Duodenal mucosa (tissue), 2 donors: ENCODE measurements around the gene ZNF367.
A peak's percentile ranks its signal among the peaks of the same experiment; 100 is the strongest.
"Not testable (repeated sequence)": the region's sequence is repeated elsewhere in the genome, so short reads cannot be mapped to it uniquely, and the experiment has no call there.

ENCODE experiments used
- H3K27ac ChIP-seq: one replicate; pipeline ENCODE4 v1.7.0; 2013; ENCODE audit warnings: low read depth, low read length
- H3K27me3 ChIP-seq, 2 donors: one replicate each; pipeline ENCODE4 v1.7.0; 2013; ENCODE audit warnings: low read length in 2 of 2, control low read depth in 1 of 2; ENCODE audit not compliant: insufficient read depth in 2 of 2, control insufficient read depth in 1 of 2
- H3K36me3 ChIP-seq, 2 donors: one replicate each; pipeline ENCODE4 v1.7.0; 2013; ENCODE audit warnings: low read length in 2 of 2, control low read depth in 1 of 2; ENCODE audit not compliant: insufficient read depth in 2 of 2, control insufficient read depth in 1 of 2
- H3K4me1 ChIP-seq, 2 donors: one replicate each; pipeline ENCODE4 v1.7.0; 2013; ENCODE audit warnings: low read length in 2 of 2, control low read depth in 1 of 2; ENCODE audit not compliant: insufficient read depth in 2 of 2, control insufficient read depth in 1 of 2
- H3K4me3 ChIP-seq, 2 donors: one replicate each; pipeline ENCODE4 v1.7.0; 2013; ENCODE audit warnings: low read length in 2 of 2, low read depth in 1 of 2
- H3K9ac ChIP-seq, 2 donors: one replicate each; pipeline ENCODE4 v1.7.0; 2013; ENCODE audit warnings: low read length in 2 of 2, low read depth in 1 of 2
- H3K9me3 ChIP-seq, 2 donors: one replicate each; pipeline ENCODE4 v1.7.0; 2013; ENCODE audit warnings: low read length in 2 of 2, control low read depth in 1 of 2; ENCODE audit not compliant: control insufficient read depth in 1 of 2

The ZNF367 gene

DNA sequence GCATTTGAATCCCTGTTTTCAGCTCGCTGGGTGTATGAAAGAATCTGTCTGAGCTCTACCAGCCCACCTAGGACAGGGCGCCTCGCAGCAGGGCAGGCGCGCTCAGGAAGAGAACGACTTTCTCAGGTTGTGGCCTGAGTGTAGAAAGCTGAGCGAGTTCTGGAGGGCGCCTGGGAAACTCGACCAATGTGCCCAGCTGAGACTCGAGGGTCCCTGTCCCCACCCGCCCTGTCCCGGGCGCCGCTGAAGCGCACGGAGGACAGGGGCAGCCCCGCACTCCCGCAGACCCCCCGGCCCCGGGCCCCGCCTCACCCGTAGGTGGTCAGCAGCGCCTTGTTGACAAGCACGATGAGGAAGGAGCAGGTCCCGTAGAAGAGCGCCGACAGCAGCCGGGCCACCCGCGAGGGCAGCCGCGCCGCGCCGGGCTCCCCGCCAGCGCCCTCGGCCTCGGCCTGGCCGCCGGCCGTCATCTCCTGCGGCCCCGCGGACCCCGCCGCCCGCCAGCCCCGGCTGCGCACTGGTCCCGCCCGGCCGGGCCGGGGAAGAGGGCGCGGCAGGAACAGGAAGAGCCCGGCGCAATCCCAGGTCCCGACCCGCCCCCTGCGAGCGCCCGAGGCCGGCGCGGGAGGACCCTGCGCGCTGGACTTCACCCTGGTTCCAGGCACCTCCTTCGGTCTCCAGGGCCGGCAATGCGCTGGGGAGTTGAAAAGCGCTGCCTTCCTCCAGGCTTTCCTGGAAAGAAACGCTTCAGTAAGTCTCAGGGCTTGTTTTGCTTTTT lies 34.8 kb downstream of the ZNF367 start, which contains the start of gene SLC35D2:
SLC35D2 (minus strand) TSS at position 547 of the 778 bp plus-strand sequence; CDS start at position 470, 77 bp downstream.
- Histone ChIP-seq H3K27ac (peak within 1 kb of the TSS; percentile 81), H3K9ac (peak within 1 kb of the TSS; percentile 76 to 90), H3K36me3 (no peaks in the 10 kb centered on the region), H3K9me3 (no peaks in the 10 kb centered on the region), H3K4me1 (peaks cover 22 to 29% of the 10 kb centered on the region in 2 donors), H3K27me3 (no peaks in the 10 kb centered on the region), H3K4me3 (peak within 1 kb of the TSS; percentile 89 to 92)

DNA sequence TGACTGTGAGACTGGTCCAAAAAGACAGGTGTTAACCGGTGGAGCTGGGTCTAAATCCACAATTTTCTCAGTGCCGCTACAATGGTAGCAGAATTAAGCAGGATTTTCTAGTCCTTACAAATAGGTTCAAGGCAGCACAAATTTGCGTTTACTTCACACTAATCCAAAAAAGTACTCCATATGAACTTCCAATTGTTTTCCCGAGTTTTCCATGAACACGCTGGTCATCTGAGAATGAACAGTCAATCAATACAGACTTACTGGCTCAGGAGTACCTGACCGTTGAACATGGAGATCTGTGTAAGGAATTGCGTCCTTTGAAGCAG lies 35.4 kb downstream of the ZNF367 start:
- Histone ChIP-seq H3K9me3 (no peaks in the 10 kb centered on the region), H3K27me3 (no peaks in the 10 kb centered on the region), H3K4me1 (peaks cover 22 to 34% of the 10 kb centered on the region in 2 donors), H3K27ac (peak overlapping the region; percentile 81), H3K36me3 (no peaks in the 10 kb centered on the region), H3K4me3 (peak overlapping the region; percentile 89 to 92), H3K9ac (peak overlapping the region; percentile 76 to 90)

- H3K9ac ChIP-seq: peak overlapping the region; percentile 76 to 90
- no peak overlapping the region for H3K27ac ChIP-seq
- no peaks in the 10 kb centered on the region for H3K9me3 ChIP-seq
- H3K36me3 ChIP-seq: peaks cover 0 to 2% of the 10 kb centered on the region in 2 donors
- H3K4me3 ChIP-seq: peak overlapping the region; percentile 89 to 92
- H3K27me3 ChIP-seq: no peaks in the 10 kb centered on the region
- peaks cover 26 to 40% of the 10 kb centered on the region in 2 donors for H3K4me1 ChIP-seq
Measured at GRCh38 chr9:96382175-96382574, 36.0 kb downstream of the ZNF367 start.

DNA sequence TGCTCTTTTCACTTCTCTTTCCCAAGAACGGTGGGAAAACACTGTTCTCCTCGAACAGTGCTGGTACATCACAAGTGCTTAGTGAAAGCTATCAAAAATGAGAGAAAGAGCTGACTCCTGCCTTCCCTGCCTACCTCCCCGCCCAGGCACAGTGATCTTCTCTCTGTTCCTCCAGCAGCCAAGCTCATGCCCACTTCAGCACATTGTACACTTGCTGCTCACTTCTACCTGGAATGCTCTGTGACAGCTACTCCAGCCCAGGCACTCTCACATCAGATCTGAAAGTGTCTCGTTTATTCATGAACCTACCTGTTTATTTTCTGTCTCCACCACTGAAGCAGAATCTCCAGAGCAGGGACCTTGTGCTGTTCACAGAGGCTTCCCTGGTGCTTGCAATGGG lies 36.5 kb downstream of the ZNF367 start:
- H3K4me3 ChIP-seq: peak overlapping the region; percentile 89 to 92
- H3K27ac ChIP-seq: no peak overlapping the region
- H3K9me3 ChIP-seq: no peaks in the 10 kb centered on the region
- H3K27me3 ChIP-seq: no peaks in the 10 kb centered on the region
- peak overlapping the region; percentile 40 to 60 for H3K9ac ChIP-seq
- H3K36me3 ChIP-seq: peaks cover 0 to 2% of the 10 kb centered on the region in 2 donors
- peaks cover 26 to 40% of the 10 kb centered on the region in 2 donors for H3K4me1 ChIP-seq

DNA sequence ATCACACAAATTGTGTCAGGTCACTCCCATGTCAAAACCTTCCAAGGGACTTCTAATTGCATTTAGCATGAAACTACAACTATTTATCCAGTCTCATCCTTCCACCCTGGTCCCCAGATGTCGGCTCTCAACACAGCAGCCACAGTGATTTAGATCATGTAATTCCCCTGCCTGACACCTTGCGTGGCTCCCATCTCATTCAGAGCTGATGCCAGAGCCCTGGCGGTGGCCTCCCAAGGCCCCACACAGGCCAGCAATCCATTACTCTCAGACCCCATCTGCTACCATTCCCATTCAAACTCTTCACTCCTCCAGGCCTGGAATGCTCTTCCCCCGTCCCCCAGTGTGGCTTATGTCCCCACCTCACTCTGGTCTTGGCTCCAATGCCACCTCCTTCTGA lies 37.0 kb downstream of the ZNF367 start:
- Histone ChIP-seq H3K27ac (no peak overlapping the region), H3K36me3 (peaks cover 0 to 2% of the 10 kb centered on the region in 2 donors), H3K4me1 (peaks cover 26 to 36% of the 10 kb centered on the region in 2 donors), H3K27me3 (no peaks in the 10 kb centered on the region), H3K9me3 (no peaks in the 10 kb centered on the region), H3K9ac (no peak overlapping the region), H3K4me3 (peak overlapping the region; percentile 89 to 92)

DNA sequence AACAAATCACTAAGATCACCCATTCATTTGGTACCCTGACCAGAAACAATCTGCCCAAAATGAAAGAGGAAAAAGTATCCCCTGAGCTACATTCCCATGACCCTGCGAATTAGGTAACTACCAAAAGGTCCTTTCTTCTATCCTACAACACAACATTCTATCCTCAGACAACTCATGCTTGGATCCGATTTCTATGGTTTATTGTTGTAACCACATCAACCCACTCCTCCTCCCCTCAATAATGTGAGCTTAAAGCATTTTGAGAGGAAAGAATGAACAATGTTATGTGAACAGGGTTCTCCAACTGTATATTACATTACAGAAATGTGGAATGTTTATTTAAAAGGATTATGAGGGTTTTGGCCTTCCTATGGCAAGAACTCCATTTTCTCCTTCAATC lies 38.7 kb downstream of the ZNF367 start:
- Histone ChIP-seq H3K4me1 (peaks cover 26 to 36% of the 10 kb centered on the region in 2 donors), H3K27ac (no peak overlapping the region), H3K36me3 (peaks cover 0 to 2% of the 10 kb centered on the region in 2 donors), H3K27me3 (no peaks in the 10 kb centered on the region), H3K9me3 (no peaks in the 10 kb centered on the region), H3K9ac (no peak overlapping the region), H3K4me3 (no peak overlapping the region)

- Histone ChIP-seq H3K27ac (no peak overlapping the region), H3K36me3 (peaks cover 0 to 2% of the 10 kb centered on the region in 2 donors), H3K9me3 (no peaks in the 10 kb centered on the region), H3K4me1 (peaks cover 26 to 30% of the 10 kb centered on the region in 2 donors), H3K27me3 (no peaks in the 10 kb centered on the region), H3K9ac (no peak overlapping the region), H3K4me3 (no peak overlapping the region)
Measured at GRCh38 chr9:96378187-96378586, 40.0 kb downstream of the ZNF367 start.

- Histone ChIP-seq H3K27me3 (no peaks in the 10 kb centered on the region), H3K4me1 (peaks cover 19 to 25% of the 10 kb centered on the region in 2 donors), H3K27ac (no peak overlapping the region), H3K9ac (no peak overlapping the region), H3K9me3 (no peaks in the 10 kb centered on the region), H3K36me3 (peaks cover 0 to 2% of the 10 kb centered on the region in 2 donors), H3K4me3 (no peak overlapping the region)
Measured at GRCh38 chr9:96376891-96377874, 41.0 kb downstream of the ZNF367 start.

DNA sequence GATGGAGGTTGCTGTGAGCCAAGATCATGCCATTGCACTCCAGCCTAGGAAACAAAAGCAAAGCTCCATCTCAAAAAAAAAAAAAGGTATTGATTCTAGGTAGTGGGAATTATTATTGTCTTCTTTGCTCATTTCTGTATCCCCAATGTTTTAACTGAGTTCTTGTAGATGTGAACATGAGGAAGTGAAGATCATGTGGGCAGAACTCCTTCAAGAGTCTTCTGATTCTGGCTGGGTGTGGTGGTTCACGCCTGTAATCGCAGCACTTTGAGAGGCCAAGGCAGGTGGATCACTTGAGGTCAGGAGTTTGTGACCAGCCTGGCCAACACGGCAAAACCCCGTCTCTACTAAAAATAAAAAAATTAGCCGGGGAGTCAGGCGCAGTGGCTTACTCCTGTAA lies 42.7 kb downstream of the ZNF367 start:
- H3K36me3 ChIP-seq, H3K27ac ChIP-seq, H3K9ac ChIP-seq, H3K4me3 ChIP-seq, H3K27me3 ChIP-seq, H3K9me3 ChIP-seq: not testable (repeated sequence)
- H3K4me1 ChIP-seq: peaks cover 4 to 14% of the 10 kb centered on the region in 2 donors

DNA sequence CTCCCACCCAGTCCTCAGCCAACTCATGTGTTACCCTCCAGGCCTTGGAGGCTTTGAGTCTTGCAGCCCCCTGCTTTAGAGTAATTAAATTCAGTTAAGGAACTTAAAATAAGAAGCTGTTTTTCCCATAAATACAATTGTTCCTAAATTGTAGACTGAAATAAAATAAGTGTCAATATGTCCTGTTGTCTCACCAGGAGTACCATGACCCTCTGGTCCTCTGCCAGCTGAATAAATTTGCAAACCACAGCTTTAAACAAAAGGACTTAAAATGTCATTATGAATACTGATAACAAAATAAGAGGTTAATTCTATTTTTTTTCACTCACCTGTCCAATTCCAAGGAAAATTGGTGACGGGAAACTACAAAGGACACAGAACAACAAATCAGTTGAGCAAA lies 50.2 kb downstream of the ZNF367 start:
- H3K9ac ChIP-seq: no peak overlapping the region
- no peak overlapping the region for H3K4me3 ChIP-seq
- peaks cover 0 to 6% of the 10 kb centered on the region in 2 donors for H3K4me1 ChIP-seq
- no peak overlapping the region for H3K27ac ChIP-seq
- peaks cover 9 to 14% of the 10 kb centered on the region in 2 donors for H3K36me3 ChIP-seq
- no peaks in the 10 kb centered on the region for H3K9me3 ChIP-seq
- H3K27me3 ChIP-seq: no peaks in the 10 kb centered on the region
